NCI-H748 (cell line): ENCODE measurements around the gene PCSK6.

Experiments
- DNase-seq: peaks from one replicate; lab custom pipeline; 2025; ENCODE audit not compliant: unreplicated experiment; lab: John Stamatoyannopoulos, UW

Gene PCSK6

DNA sequence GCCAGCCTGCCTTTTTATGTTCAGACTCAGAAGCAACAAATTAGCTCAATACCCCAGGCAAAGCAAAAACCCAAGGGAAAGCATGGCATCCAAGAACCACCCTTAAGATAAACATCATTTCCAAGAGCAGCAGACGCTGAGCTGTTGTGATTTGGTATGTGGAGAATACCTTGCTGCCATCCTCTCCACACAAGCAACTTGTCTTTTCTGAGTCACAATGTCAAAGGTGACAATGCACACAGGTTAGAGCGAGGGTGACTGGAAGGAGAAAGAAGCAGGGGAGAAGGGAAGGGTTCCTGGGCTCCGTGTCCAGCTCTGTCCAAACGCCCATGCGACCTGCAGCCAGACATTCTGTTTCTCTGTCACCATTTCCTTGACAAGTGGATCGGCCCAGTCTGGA lies 6.0 kb downstream of the PCSK6 start:
- DNase-seq, result no peak

- DNase-seq, result no peak
Observed at GRCh38 chr15:101482526-101483371, 6.8 kb downstream of the PCSK6 start.

DNA sequence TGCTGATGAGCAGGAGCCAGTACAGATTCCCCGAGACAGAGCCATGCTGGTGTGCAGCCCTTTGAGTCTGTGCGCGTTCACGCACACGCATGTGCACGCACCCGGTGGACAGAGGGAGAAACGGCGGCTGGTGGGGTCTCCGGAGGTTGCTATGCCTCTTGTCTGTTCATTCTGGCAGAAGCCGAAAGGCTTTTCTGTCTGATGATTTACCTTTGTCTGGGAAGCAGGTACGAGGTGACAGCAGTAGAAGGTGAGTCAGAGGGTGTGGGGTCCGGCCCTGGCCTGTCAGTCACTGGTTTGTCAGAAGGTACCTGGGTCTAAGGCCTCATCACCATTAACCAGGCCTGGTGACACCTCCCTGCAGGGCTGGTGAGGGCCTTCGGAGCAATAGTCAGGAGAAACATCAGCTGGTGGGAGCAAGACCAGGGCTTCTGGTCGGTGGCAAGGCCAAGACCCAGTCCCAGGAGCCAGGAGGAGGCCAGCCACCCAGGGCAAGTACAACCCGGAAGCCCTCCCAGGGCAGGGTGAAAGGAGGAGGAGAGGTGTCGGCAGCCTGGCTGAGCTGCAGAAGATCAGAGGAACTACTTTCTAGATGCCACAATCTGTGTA lies 7.5 kb downstream of the PCSK6 start:
- DNase-seq, result no peak

- DNase-seq, result no peak
Observed at GRCh38 chr15:101481381-101481705, 8.2 kb downstream of the PCSK6 start.

DNA sequence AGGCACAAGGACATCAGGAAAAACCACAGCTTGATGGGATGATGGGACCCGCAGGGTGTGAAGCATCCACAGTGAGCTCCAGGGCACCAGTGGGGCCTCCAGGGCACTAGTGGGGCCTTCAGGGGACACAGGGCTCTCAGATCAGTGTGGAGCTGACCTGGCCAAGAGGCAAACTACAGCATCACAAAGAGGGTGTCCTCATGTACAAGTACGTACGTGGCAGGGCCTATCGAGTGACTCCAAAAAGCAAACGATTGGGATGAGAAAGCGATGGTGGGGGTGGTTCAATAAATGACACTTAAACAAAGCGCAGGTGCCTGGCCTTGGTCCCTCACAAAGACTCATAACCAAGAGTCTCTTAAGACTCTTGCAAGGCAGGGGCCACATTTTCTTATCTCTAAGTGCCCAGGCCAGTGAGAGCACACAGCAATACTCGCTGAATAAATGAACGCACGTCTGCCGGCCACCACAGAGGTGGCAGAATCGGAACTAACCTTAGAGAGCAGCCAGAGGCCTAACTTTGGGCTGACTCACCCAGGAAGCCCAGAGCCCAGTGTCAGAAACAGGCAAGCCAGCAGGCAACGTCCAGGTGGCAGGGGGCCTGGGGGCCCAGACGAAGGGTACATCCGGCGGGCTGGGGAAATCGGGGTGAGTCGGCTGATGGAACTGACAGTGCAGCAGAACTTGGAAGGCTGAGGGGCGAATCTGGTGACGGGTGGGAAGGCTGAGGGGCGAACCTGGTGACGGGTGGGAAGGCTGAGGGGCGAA lies 8.7 kb downstream of the PCSK6 start:
- no peak for DNase-seq

DNA sequence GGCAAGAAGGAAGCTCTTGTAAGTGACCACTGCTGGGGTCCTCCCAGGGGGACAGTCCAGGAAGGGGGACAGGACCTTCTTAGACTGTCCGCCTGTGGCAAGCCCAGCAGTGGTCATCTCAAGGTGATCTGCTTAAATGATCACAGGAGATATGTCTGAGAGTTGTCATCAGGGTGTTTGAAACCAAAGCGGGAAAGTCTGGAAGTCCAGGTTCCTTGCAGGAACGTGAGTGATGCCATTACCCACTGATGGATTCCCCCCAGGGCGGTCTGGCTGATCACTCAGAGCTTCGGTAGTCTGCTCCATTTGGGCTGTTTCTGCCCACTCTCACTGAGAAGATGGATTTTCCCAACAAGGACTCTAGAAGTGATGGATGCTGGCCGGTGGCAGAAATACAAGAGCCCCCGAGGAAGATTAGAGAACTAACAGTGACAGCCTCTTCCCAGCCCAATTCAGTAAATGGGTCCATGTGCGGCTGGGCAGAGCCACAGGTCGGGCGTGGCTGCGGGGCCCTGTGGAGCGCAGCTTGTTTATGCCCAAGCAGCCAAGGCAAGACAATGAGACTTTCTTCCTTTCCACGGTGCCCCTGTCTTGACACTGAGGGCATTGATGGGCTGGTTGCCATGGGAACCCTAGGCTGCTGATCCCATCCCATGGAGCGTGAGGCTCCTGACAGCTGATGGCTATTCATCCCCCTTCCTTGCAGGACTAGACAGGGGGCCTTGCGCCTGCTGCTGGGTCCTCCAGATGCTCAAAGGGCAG lies 9.5 kb downstream of the PCSK6 start:
- DNase-seq, result peak; percentile 11

DNA sequence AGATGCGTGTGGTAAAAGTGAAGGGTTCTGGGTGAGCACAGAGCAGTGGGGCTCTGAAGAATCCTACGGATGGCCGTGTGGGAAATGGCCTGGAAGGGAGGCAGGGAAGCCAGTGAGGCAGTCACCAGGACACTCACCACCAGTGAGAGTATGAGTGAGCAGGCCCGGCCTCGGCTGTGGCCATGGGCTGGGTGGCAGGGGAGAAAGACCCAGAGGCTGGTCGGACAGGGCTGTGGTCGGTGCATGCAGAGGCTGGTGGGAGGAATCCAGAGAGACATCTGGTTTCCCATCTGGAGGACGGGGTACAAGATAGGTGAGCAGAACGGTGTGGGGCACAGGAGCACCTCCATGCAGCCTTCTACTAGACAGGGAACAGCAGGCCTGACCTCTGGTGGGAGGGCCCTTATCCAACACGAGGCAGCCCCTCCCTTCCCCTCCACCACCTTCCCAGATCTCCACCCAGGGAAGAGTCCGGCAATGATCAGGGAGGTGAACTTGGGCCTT lies 10.1 kb downstream of the PCSK6 start:
- DNase-seq, result no peak

DNA sequence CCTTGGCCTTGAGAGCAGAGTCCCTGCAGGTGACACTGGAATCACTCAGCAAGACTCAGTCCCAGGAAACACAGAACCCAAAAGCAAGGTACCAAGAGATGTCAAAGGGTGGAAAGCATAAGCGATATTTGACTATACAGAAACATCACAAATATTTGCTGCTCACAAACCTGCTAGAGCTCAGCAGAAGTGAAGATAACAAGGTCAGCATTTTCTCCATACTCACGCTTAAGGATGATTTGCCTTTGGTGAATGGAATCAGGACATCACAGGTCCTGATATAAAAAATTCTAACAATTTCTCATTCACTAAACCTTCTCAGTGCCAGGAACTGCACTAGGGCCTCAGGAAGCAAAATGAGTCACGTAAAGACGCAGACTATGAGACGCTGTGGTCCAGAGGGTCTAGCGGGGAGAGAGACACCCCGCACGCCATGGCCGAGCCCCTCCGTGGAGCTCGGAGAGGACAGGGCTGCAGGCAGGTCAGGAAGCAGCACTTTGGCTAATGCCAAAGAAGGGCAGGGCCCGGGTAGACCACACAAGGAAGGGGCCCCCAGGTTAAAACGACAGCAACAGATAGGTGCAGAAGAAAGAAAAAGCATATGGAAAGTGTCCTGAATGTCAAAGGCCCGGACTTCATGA lies 10.7 kb downstream of the PCSK6 start:
- DNase-seq, result no peak

- DNase-seq, result no peak
Observed at GRCh38 chr15:101477851-101478362, 11.6 kb downstream of the PCSK6 start.

DNA sequence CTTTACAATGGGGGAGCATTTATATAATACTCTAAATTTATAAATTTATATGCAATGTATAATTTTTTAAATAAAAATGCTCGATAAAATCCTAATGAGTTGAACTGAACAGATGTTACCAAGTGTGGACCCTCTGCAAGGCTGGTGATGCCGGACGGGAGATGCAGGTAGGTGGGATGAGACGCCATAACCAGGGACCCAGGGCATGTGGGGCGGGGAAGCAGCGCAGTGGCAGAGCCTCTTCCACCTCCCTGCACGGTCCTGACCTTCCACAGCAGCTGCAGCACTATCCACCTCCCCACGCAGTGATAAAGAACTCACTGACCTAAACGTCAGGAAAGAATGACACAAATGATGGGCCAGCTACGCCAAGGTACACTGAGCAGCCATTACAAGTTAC lies 12.8 kb downstream of the PCSK6 start:
- no peak for DNase-seq

DNA sequence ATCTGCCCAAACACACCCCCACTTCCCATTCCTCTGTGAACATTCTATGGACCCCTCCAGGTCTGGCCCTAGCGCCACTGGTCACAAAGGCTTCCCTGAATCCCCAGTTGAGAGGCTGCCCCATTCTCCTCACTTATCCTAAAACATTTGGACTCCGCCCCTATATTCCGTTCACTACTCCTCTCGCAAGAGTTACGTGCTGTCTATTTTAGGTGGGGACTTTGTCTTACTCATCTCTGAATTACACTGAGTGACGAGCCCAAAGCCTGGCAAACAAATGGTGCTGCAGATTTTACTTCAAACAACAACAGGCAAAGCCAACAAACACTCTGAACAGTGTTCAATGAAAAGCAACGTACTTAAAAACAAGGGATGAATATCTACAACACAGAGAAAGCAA lies 14.5 kb downstream of the PCSK6 start:
- DNase-seq, result no peak

DNA sequence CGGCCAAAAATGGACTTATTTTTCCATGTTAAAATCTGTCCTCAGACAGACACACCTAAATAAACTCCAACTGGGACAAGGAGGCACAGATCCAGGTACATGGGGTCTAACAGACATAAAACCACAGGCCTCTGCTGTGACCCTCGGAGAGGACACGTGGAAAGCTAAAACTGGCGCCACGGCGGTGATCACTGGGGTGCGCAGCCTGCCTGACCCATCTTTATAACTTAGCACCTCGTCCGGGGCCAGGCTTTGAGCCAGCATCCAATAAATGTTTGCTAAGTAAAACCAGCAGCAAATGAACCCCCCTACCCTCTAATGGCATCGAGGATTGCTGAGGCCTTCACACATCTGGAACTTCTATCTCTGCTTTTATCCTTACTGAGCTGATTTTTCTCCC lies 15.3 kb downstream of the PCSK6 start:
- no peak for DNase-seq

GRCh38 chr15:101472033-101472432 lies 17.5 kb downstream of the PCSK6 start:
- DNase-seq, result no peak

DNA sequence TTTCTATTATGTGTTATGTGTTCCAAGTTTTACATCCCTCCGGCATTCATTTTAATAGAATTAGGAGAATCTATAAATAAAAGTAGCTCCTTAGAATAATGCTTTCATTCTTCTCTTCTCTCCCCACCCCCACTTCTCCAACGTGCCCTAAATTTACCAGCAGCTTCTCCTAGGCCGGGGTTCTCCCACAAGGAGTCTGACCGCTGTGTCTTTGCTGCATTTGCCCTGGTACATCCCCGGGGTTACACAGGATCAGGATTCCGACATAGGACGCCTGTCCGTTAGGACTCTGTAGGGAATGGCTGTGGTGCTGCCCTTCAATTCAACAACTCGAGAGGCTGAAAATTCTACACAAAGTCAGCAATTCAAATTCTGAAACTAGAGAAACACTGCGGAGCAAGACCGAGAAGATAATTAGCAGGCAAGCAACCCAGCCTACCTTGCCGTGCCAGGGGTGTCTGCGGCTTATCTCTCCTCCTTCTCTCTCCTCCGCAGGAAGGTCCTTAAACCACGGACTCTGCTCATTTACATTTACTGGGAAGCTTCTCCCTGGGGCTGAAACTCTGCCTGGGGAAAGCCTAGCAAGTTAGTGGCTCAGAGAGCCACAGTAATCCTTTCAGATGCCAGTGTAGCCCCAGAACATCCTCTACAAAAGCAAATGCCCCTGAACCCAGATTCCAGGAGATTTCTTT lies 18.8 kb downstream of the PCSK6 start:
- no peak for DNase-seq

- no peak for DNase-seq
Observed at GRCh38 chr15:101469520-101470288, 19.8 kb downstream of the PCSK6 start.

DNA sequence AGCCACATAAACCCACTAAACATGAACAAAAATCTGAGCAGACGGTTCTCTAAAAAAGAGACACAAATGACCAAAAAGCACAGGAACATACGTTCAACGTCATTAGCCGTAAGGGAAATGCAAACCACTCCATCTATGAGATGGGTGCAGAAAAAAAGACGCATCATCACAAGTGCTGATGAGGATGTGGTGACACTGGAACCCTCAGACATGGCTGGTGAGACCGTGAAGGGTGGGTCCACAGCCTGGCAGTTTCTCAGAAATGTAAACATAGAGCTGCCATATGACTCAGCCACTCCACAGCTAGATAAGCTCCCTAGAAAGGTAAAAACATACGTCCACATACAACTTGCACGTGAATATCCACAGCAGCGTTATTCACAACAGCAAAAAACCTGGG lies 23.3 kb downstream of the PCSK6 start:
- DNase-seq, result no peak

- DNase-seq, result no peak
Observed at GRCh38 chr15:101464999-101465669, 24.4 kb downstream of the PCSK6 start.

- DNase-seq, result no peak
Observed at GRCh38 chr15:101464256-101464998, 25.1 kb downstream of the PCSK6 start.
